ENCODE measurements around the gene PSMB10.
"Not testable (repeated sequence)": the region's sequence is repeated elsewhere in the genome, so short reads cannot be mapped to it uniquely, and the experiment has no call there.

Gene PSMB10

DNA sequence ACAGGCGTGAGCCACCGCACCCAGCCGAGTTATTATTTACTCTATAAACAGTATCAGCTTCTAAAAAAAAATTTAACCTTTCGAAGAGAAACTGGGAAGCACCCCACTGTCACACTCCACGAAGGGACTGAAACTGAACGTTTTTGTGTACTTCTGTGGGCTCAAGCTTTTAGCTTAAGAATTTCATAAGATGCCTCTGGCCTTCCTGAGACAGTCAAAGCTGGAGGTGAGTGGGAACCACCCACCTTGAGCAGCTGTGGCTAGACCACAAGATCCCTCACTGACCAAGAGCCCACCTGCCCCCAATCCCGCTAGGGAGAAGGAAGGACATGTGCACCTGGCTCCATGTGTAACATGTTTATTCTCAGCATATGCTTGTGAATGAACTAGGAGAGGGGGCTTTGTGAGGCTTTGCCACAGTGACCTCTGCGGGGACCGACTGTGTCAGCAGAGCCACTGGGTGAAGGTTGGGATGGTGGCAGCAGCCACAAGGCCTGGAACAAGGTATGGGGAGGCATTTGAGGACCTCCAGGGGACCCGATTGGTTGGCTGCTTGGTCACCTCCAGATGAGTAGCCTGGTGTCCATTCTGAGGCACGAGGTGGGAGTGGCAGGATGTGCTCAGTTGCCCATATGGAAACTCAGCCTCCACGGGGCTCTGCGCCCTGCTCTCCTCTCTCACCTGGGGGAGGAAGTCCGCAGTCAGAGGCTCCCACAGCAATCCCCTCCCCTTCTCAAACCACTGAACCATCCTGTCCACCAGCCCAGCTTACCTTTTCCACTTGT, 38.9 kb upstream of the PSMB10 start:
- TF ChIP-seq, protein P1, sequence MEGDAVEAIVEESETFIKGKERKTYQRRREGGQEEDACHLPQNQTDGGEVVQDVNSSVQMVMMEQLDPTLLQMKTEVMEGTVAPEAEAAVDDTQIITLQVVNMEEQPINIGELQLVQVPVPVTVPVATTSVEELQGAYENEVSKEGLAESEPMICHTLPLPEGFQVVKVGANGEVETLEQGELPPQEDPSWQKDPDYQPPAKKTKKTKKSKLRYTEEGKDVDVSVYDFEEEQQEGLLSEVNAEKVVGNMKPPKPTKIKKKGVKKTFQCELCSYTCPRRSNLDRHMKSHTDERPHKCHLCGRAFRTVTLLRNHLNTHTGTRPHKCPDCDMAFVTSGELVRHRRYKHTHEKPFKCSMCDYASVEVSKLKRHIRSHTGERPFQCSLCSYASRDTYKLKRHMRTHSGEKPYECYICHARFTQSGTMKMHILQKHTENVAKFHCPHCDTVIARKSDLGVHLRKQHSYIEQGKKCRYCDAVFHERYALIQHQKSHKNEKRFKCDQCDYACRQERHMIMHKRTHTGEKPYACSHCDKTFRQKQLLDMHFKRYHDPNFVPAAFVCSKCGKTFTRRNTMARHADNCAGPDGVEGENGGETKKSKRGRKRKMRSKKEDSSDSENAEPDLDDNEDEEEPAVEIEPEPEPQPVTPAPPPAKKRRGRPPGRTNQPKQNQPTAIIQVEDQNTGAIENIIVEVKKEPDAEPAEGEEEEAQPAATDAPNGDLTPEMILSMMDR (IDR thresholded peaks at IDR 0.05; ENCODE audit: borderline replicate concordance, insufficient read depth, low read depth, low read length) = no peak
- no peak overlapping the region for H3K4me3 ChIP-seq (ENCODE audit: low read depth, low read length)

DNA sequence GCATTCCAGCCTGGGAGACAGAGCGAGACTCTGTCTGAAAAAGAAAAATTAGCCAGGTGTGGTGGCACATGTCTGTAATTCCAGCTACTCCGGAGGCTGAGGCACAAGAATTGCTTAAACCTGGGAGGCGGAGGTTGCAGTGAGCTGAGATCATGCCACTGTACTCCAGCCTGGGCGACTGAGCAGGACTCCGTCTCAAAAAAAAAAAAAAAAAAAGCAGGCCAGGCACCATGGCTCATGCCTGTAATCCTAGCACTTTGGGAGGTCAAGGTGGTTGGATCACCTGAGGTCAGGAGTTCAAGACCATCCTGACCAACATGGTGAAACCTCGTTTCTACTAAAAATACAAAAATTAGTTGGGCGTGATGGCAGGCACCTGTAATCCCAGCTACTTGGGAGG, 35.6 kb upstream of the PSMB10 start:
- H3K4me3 ChIP-seq (ENCODE audit: low read depth, low read length) = not testable (repeated sequence)

DNA sequence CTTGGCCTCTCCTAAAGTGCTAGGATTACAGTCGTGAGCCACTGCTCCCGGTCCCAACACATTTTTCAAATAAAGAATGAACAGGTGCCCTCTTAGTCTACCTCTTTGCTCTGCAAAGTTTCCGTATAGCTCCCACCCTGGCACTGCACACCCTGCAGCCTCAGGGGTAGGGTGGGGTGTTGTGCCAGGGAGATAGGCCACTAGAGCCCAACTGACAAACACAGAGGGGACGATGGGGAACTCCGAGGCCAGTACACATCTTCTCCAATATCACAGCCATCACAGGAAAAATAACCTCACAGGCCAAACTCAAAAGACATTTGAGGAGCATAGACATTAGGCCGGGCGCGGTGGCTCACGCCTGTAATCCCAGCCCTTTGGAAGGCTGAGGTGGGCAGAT, 34.5 kb upstream of the PSMB10 start:
- no peak overlapping the region for H3K4me3 ChIP-seq (ENCODE audit: low read depth, low read length)
- TF ChIP-seq, protein P1 (IDR thresholded peaks at IDR 0.05; ENCODE audit: borderline replicate concordance, insufficient read depth, low read depth, low read length) = no peak

DNA sequence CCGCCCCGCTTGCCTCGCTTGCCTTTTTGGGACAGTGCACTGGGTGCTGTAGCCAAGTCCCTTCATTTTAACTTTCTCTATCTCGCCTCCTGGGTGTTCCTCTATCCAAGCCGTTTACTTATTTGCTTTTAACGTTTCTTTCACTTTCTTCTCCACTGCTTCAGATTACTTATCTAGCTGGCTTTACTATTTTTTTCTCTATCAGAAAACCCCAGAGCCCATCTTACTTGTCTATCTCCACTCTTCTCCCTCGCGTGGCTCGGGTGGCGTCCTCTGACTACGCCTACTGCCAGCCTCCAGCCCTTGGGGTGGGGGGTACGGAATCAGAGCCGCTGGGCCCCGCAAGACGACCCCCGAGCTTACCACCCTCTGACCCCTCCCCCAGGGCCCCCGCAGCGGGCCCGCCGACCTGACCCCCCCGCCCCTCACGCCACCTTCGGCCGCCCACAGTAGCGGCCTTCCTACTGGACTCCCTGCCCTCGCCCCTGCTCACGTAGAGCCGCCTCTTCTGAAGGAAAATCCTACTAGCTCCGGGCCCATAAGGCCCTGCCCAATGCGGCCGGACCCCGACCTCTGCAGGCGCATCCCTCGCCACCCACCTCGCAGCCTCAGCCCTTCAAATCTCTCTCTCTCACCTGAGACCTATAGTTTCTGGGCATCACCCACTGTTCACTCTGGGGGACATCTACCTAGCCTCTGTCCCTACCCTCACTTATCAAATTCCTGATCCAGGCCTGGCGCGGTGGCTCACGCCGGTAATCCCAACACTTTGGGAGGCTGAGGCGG, 32.8 kb upstream of the PSMB10 start:
- TF ChIP-seq, protein P1 (IDR thresholded peaks at IDR 0.05; ENCODE audit: borderline replicate concordance, insufficient read depth, low read depth, low read length) = no peak
- peak overlapping the region; percentile 88 for H3K4me3 ChIP-seq (ENCODE audit: low read depth, low read length)

DNA sequence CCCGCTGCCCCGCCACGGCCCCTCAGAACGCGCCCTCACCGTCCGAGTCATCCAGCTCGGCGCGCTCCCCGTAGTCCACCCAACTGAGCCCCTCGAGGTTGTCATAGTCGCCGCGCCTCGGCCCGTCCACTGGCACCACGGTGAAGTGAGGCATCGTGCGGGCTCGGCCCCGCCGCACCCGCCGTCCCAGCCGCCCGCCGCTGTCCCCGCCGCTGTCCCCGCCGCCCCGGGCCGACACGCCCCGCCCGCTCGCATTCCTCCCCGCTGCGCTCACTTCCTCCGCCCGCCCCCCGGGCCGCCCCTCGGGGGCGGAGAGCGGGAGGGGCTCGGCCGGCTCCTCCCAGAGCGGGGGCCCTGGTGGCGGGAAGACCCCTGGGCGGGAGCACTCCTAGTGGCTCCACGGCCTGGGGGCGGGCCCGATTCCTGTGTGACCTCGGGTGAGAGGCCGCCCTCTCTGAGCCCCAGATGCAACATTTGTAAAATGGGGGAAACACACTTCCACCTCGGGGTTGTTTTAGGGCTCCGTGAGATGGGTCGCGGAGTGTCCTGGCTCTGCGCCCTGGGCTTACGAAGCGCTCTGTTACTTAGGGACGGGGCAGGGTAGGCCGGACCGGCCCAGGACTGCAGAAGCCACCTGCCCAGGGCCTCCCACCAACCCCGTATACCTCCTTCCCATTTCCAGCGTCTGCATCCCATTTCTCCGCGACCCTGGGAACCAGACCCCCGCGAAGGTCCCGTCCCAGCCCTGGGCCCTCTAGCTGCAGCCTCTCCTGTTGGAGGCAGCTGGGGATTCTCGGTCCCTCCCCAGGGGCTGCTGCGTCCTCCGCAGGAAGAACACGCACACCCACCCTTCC, 32.0 kb upstream of the PSMB10 start, which contains the start of gene SLC12A4:
Gene SLC12A4, minus strand, starts transcription at position 238 of the 854 bp plus-strand sequence. Its CDS starts 84 bp downstream, at position 154.
- peak within 1 kb of the TSS; percentile 88 for H3K4me3 ChIP-seq (ENCODE audit: low read depth, low read length)
- TF ChIP-seq, protein P1 (IDR thresholded peaks at IDR 0.05; ENCODE audit: borderline replicate concordance, insufficient read depth, low read depth, low read length) = no peak

DNA sequence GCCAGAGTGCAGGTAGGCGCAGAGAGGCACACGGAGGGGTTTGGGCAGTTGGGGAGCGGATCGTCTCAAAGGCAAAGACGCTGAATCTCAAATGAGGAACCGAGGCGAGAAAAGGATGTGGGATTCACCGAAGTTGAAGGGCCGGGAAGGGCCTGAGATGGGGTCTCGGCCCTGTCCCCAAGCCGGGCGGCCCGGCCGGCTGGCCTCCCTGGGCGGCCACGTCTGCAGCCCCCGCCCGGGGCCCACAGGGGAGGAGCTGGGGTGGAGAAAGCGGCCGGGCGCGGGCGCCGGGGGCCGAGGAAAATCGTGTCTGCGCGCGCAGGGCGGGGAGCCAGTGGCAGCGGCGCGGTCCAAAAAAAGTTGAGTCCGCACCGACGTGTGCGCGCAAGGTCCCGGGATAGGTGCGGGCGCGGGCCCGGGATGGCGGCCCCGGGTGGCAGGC, 31.3 kb upstream of the PSMB10 start:
- H3K4me3 ChIP-seq (ENCODE audit: low read depth, low read length) = peak overlapping the region; percentile 88
- TF ChIP-seq, protein P1 (IDR thresholded peaks at IDR 0.05; ENCODE audit: borderline replicate concordance, insufficient read depth, low read depth, low read length) = no peak

Measured in GM12875 (cell line).